Mucosa of gallbladder (tissue), 1 donor: ENCODE results near the gene TNK2. TPM values are rescaled to one million over a fixed set of nuclear protein-coding genes. Genes with fewer than 3 reads are reported as not detected.

Experiments used
- DNase-seq: peaks from one replicate; pipeline ENCODE4 v3.0.0-alpha.2; 2020; ENCODE audit warnings: low spot score
- total RNA-seq: library from RNA; stranded (reverse); gene quantifications from one replicate; pipeline ENCODE4 v1.2.1, GENCODE V29; 2021
- donor health status: DM: no; HTN: no; CAD: no.

TNK2 gene
- total RNA-seq, 1 donor from 2014 or later: 47.3 TPM

DNA sequence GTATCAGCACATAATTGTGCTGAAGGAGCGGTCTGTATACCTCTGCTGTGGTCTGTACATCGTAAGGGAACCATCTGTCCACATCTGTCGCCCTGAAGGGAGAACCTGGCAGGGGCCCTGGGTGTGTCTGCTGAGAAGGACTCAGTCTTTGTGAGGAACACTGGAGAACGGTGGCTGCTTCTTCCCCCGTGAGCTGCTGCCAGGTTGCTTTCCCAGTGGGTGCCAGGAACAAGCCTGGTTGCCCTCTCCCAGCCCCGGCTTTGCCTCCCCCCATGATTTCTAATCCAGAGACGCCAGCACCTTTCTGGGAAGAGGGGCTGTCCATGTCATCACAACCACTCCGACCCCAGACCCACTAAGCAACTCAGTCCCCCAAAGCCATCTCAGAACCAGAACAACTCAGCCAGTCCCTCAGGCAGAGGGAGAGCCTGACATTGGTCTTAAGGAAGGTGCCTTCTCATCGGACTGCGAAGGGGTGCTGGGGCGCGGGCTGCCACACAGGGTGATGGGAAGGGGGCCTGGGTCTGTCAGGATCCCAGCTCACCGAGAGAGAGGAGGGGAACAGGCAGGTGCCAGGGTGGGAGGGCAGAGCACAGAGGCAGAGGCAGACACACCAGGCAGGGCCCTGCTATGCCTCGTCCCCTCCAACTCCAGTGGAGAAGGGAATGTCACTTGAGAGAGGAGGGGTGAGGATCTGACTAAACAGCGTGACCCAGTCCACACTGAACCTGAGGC, 8.5 kb downstream of the TNK2 start:
- no peak for DNase-seq

DNA sequence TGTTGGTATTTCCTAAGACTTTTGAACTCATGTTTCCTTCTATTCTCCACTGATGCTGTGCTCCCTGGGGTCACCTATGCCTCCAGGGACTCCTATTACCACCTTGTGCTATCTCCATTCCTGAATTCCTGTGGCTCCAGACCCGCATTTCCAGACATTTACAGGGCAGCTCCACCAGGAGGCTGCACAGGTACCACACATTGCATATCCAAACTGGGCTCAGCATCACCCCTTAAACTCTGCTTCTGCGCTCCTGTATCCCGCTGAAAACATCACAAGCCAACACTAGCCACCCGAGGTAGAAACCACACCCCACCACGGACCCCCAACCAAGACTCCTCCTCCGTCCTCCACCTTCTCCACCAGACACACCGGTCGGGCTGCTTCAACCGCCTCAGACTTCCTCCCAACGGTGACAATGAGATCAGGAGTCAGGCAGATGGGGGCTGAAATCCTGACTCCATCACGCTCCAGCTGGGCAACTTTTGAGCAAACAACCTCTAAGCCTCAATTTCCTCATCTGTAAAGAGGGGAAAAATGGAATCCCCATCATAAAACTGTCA, 10.4 kb downstream of the TNK2 start:
- no peak for DNase-seq

DNA sequence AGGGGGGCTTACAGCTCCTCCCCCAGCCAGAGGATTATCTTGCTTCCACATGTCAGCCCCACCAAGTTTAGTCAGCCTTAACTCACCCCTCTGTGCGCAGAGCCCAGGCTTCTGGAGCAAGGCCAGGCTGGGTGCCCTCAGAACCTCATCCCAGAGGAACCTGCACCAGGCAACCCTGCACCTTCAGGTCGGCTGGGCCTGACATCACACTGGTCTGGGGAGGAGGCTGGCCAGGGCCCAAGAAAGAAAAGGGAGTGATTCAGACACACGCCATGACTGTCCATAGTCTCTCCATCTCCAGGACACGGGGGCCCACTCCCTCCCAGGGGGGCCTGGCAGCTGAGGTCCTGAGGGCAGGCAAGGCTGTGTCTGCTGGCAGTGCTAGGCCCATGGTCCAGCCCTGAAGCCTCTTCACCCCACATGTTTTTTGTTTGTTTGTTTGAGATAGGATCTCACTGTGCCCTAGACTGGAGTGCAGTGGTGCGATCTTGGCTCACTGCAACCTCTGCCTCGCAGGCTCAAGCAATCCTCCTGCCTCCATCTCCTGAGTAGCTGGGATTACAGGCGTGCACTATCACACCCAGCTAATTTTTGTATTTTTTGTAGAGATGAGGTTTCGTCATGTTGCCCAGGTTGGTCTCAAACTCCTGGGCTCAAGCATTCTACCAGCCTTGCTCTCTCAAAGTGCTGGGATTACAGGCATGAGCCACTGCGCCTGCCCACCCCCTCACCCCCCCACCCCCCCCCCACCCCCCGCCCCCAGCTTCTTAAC, 11.1 kb downstream of the TNK2 start:
- no peak for DNase-seq

DNA sequence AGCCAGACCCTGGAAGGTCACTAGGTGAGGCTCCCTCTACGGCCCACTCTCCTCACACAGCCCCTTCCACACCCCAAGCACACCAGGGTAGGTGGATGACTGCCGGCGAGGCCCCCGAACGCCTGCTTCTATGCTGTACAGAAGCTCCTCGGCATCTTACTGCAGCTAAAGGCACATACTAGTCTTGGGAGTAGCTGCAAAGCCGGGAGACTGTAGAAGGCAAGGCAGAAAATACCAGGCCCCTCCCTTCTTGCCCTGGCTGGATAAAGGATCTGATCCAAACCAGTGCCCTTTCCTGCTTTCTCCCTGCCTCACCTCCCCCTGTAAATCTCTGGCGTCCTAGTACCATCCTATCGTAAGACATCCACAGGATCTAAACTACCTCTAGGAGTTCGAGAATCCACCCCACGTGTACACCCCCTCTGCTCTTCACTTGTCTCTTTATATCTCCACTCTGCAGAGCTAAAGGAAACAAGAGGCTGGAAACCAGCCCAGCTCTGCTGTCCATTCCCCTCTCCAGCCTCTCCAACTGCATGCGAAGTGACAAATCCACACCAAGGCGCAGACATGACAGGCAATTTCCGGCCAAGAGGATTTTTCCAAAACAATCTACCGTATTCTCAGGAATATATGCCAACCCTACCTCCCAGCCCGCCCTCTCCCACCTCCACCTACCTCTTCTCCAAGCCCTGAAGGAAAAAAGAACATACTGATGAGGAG, 11.8 kb downstream of the TNK2 start:
- no peak for DNase-seq

DNA sequence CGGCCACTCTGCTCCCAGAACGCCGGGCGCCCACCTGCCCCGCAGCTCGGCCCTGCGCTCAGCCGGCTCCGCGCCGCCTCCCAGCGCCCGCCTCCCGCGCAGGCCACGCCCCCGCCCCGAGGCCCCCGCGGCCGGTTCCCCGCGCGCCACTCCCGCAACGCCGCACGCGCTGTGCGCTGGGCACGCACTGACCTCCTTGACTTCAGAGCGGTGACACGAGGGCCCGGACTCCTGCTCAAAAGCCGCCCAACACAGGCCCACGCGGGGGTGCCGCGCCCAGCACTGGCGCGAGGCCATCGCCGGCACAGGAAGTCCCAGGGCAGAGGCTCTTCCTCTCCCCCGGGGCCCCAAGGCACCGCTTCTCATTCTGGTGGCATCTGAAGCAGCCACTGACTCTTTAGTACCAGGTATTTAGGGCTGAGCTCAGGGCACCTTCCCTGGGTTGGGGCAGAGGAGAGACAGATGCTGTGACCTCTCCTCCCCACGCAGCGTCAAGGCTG, 12.4 kb downstream of the TNK2 start:
- DNase-seq: peak; percentile 45

DNA sequence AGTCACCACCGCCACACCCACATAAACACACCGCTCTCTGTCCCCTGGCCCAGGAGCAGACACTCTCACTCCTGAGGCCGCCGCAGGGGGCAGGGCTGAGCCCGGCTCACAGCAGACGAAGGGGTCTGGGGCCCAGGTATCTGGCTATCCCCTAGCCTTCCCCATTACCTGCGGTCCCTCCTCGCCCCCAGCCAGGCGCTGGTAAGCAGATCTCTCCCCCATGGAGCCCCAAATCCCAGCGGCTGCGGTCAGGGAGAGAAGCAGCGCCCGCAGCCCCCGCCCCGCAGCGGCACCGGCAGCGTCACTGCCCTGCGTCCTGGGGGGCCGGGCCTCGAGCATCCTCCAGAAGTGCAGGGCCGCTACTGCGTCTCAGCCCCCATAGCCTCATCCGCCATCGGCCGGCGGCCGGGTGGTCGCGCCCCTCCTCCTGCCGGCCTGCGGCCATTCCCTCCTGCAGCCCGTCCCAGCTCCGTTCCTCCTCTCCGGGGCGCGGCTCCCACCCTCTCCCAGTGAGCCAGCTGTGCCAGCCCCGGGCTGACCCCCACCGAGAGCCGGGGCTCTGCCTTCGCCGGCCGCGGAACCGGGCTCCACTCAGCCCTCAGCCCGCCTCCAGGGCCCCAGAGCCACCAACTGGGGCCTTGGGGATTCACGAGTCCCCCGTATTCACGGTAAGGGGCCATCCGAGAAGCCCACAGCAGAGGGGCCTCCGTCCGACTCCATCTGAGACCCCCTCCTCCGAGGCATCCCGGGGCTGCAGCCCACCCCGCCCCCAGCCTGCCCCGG, 13.1 kb downstream of the TNK2 start:
- DNase-seq: peak; percentile 37

DNA sequence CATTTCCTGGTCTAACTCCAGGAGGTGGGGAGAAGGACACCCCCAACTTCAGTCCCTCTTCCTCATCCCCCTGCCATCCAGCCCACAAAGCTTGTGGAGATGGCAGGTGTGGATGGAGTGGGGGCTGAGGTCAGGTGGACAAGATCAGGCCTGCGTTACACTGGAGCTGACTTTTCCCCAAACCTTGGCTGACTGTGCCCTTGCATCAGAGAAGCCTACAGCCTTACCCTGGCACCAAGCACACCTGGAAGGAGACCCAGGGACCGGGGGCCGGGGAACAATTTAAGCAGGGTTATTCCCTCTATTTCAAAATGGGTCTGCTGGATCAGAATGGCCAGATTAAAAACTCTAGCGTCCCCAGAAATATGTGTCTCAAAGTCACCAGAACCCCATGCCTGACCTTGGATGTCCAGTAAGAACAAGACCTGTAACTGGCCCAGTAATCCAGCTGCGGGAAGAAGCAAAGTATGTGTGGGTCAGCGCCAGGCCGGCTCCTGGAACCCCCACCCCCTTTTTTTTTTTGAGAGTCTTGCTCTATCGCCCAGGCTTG, 14.4 kb downstream of the TNK2 start:
- DNase-seq: no peak

DNA sequence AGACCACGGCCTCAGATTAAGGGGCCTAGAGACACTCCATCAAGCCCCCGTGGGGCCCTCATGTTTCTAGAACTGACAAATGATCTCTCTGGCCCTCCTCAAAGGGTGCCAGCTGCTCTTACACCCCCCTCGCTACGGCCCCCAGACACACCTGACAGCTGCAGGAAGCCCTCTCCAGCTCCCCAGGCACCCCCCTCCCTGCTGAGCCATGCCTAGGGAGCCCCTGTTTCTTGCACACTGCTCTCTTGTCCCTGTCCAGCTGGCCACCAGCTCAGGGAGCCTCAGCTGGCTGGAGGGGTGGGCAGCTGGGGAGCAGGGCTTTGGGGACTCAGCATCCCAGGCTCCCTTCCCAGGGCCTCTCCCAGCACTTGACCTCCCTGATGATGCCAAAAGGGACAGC, 14.8 kb downstream of the TNK2 start:
- DNase-seq: no peak

DNA sequence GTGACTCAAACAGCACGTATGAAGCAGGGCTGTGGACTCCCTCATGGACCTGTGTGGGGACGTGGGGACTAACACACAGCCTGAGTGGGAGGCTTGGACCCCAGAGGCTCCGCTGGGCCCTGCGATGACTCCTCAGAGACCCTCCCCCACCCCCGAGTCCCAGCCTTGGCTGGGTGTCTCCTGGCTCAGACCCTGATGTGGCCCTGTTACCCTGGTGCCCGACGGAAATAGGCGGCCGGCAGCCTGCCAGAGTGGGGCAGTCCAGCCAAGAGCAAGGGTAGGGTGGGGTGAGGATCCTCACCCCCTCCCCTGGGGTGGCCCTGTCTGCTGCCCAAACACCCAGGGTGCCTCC, 15.3 kb downstream of the TNK2 start:
- DNase-seq: no peak

DNA sequence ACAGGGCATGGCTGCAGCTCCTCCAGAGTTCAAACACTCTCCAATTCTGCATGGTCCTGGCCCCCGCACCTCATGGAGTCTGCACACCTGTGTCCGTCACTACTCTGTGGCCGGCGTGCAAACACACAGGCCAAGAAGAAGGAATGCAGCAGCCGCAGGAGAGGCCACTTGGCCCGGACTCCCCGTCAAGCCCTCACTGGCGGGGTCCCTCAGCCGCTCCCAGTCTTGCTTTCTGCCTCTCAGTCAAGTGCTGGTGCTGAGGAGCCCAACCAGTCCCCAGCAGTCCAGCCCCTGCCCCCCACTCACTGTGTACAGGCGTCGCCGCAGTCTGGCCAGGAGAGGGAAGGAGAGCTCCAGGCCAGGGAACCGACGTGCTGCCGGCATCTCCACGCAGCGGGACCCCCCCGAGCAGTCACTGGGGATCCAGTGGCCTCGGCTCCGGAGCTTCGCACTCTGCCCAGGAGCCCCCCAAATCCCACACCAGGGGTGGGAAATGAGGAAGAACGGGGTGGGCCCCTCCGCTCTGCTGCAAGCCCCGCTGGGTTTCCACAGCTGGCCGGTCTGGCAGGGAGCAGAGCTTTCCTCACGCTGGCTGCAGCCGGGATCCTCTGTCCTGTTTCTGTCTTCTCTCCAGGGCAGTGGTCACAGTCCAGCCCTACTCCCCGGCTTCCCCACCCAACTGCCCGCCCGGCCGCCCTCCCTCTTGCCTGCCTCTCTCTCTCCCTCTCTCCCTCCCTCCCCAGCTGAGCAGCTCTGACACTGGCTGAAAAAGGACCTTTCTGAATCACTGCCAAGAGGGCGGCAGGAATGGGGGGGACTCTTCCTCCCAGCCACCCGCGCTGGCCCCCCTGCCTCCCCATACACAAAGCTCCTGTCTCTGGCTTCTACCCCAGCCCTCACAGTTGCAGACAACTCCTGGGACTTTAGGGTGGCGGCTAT, 16.0 kb downstream of the TNK2 start:
- no peak for DNase-seq

DNA sequence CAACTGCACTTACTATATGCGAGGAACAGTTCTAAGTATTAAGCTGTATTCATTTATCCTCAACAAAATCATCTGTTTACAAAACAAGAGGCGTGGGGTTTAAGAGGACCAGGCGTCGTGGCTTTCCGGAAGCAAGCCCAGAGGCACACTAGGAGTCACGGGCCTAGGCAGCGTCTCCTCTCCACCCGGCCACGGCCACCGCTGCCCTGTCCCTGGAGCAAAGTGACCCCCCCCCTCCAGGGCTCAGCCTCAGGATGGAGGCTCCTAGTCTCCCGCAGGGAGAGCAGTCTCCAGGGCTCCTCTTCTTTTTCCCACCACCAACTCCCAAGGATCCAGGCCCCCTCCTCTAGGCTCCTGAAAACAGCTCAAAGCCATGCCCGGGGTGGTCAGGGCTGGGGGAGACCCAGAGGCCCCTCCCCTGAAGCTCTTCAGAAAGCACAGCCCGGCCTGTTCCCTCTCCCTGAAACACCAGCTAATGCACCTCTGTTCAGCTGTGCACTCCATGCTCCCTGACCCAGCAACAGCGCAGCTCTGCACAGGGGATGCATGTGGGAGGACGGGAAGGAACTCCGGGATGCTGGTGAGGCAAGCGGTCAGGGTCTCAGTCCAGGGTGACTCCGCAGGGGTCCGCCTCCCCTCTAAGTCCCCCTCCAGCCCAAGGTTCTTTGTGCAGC, 16.8 kb downstream of the TNK2 start:
- DNase-seq: no peak

DNA sequence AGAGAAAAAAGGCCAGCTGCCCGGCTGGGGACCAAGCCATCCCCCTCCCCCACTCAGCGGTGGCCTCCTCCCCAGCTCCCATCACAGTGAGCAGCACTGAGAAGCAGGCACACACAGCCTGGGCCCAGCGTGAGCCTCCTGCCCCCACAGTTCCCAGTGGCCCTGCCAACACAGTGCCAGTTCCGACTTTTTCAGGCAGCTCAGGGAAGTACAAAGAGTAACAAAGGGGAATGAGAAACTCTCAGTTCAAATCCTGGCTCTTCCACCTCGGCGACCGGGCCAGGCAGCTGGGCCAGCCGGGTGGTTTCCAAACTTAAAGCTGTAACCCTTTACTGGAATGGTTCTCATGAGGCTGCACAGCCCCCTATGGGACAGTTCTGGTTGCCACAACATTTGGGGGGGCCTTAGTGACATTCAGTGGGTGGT, 18.5 kb downstream of the TNK2 start:
- DNase-seq: no peak

DNA sequence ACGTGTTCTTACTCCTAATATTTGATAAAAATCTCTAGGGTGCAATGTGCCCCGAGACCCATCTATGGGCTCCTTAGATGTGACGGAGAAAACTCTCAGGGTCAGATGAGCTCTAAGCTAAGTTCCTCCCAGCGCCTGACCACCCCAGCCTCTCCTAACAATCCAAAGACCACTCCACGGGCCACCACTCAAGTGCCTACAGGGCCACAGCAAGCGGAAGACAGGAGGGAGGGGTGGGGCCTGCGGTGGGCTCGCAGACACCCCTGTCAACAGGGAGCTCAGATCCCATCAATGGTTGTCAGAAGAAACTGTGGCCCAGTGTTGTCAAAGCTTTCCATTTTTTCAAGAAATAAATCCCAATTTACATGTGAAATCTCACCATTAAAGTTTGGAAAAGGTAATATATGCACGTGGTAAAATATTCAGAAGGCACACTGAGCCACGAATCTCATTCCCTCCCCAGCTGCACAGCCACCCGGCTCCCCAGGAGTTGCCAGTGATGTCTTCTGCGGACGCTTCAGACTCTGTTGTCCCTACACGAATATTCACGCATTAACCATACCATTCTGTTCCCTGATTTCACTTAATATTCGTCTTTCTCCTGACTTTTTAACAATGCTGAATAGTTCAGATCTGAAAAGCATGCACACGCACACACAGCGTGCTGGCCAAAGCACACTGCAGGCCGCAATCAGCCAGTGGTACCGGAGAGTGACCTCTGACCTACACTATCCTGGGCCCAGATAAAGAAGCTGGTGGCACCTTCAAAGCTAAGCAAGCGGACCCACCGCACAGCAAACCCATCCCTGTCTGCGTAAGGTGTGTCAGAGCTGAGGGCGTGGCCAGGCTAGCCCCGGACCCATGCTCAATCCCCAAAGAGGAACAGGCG, 19.1 kb downstream of the TNK2 start:
- DNase-seq: no peak

DNA sequence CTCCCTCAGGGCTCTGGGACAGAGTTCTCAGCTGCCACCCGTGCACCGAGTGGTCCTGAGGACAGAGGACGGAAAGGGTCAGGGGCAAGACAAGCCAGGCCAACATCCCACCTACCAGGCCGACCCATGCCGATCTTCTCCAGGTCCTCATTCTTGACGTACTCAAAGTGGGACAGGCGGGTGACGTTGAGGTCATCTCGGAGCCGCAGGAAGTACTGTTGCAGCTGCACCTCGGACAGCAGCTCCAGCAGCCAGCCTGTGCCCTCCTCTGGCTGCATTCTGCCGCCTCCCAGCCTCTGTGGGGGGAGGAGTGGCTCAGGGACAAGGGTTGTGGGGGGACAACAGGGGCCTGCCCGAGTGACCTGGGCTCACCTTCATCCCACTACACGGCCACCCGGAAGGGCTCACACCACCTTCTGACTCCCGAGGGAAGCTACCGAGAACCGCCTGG, 20.0 kb downstream of the TNK2 start:
- DNase-seq: no peak

DNA sequence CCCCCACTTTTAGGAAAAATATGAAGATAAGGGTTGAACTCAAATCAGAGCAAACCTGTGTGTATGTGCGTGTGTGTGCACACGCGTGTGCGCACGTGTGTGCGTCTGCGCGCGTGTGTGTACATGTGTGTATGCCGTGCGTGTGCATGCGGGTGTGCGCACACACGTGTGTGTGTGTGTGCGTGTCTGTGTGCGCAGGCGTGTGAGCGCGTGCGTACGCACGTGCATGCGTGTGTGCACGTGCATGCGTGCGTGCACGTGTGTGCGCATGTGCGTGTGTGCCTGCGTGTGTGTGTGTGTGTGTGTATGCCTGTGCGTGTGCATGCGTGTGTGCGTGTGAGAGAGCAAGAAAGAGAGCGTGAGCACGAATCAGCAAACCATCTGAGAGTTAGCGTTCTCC, 20.7 kb downstream of the TNK2 start:
- no peak for DNase-seq

DNA sequence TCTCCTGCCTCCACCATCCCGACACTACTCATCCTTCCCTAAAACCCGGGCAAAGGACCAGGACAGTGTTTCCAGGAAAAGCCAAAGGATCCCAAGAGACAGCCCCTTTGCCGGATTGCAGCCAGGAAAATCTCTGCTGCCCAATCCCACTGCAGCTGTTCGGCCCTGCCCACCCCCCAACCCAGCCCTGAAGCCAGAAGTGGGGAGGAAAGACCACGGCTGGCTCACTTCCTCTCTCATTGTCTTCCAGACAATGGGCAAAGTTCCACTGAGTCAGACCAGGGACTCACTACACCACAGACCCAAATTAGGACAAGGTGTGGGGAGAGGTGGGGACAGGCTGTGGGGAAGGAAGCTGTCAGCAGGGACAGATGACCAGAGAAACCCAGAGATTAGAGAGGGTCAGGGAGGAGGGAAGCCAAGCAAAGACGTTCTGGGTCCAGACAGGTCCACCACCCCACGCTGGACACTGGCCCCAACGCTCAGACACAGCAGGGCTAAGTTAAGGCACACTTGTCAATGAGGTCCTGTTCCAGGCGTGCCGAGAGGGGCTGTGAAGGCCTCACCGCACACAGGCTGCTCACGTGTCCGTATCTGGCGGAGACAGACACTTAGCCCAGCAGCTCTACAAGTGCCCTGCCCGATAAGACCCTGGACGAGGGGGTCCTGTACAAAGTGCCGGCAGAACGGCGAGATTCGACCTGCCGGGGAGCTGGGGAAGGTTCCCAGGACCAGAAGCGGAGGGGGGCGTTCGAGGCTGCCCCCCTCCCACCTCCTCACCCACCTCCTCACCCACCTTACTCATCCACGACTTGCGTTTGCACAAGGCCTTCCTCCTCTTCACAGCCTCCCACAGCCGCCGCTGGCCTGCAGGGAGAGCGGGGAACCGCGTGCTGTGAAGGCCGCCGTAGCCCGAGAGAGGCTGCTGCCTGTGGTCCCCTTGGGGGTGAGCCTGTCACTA, 21.9 kb downstream of the TNK2 start:
- no peak for DNase-seq
